IMR-90 (cell line): ENCODE results near the gene PIKFYVE.

Experiments used
- MAZ ChIP-seq: IDR thresholded peaks from 2 replicates; pipeline ENCODE4 v1.6.1; 2012; ENCODE audit warnings: low read depth, mild to moderate bottlenecking, low read length, improper control_type of control experiment, moderate library complexity, borderline replicate concordance
- TF ChIP-seq, protein P1 (sequence below): conservative IDR thresholded peaks from 2 replicates; pipeline ENCODE4 v1.5.1; 2012; ENCODE audit warnings: mild to moderate bottlenecking, low read depth, low read length, improper control_type of control experiment

DNA sequence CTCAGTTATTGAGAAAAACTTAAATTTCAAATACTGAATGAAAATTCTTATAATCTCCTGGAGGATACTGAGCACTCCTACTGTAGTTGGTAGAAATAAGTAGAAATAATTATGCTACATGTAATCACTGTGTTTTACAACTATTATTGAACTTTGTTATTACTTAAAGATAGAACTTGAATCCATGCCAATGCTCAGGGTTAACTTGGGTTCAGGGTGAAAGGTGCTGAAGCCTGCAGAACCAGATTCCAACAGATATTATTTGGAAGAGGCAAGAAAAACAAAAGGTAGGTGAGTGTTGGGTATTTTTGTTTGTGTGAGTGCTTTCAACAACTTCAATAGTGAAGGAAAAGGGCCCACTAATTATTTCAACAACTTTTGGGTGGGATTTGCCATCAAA is 21.6 kb upstream of the PIKFYVE start:
- TF ChIP-seq, protein P1, sequence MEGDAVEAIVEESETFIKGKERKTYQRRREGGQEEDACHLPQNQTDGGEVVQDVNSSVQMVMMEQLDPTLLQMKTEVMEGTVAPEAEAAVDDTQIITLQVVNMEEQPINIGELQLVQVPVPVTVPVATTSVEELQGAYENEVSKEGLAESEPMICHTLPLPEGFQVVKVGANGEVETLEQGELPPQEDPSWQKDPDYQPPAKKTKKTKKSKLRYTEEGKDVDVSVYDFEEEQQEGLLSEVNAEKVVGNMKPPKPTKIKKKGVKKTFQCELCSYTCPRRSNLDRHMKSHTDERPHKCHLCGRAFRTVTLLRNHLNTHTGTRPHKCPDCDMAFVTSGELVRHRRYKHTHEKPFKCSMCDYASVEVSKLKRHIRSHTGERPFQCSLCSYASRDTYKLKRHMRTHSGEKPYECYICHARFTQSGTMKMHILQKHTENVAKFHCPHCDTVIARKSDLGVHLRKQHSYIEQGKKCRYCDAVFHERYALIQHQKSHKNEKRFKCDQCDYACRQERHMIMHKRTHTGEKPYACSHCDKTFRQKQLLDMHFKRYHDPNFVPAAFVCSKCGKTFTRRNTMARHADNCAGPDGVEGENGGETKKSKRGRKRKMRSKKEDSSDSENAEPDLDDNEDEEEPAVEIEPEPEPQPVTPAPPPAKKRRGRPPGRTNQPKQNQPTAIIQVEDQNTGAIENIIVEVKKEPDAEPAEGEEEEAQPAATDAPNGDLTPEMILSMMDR = no peak
- TF ChIP-seq MAZ = no peak
